ENCODE results near the gene SULT1B1.

DNA sequence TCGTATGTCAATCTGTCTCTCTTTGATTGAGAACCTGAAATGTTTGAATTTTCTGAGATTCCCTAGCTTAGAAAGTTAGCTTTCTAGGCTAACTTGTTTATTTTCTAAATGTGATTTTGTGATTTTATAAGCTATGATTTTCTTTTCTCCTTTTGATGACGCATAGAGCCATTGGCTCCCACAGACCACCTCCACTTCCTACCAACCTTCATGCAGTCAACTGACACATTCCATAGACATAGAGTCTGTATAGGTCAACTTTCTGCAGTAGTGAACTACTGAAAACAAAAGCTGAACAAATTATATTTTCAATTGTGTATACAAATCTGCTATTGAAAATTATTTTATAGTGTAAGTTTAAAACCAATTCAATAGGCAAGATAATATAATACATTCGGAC lies 2.8 kb upstream of the SULT1B1 start:
- TF ChIP-seq, protein P1, sequence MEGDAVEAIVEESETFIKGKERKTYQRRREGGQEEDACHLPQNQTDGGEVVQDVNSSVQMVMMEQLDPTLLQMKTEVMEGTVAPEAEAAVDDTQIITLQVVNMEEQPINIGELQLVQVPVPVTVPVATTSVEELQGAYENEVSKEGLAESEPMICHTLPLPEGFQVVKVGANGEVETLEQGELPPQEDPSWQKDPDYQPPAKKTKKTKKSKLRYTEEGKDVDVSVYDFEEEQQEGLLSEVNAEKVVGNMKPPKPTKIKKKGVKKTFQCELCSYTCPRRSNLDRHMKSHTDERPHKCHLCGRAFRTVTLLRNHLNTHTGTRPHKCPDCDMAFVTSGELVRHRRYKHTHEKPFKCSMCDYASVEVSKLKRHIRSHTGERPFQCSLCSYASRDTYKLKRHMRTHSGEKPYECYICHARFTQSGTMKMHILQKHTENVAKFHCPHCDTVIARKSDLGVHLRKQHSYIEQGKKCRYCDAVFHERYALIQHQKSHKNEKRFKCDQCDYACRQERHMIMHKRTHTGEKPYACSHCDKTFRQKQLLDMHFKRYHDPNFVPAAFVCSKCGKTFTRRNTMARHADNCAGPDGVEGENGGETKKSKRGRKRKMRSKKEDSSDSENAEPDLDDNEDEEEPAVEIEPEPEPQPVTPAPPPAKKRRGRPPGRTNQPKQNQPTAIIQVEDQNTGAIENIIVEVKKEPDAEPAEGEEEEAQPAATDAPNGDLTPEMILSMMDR (IDR thresholded peaks at IDR 0.05) = no peak
- TF ChIP-seq POLR2AphosphoS5 (IDR thresholded peaks at IDR 0.05; ENCODE audit: low read depth, low read length) (no peak), SIN3A (IDR thresholded peaks at IDR 0.05; ENCODE audit: borderline replicate concordance, insufficient read depth, low read depth, low read length) (no peak)
- TF ChIP-seq, protein P2, sequence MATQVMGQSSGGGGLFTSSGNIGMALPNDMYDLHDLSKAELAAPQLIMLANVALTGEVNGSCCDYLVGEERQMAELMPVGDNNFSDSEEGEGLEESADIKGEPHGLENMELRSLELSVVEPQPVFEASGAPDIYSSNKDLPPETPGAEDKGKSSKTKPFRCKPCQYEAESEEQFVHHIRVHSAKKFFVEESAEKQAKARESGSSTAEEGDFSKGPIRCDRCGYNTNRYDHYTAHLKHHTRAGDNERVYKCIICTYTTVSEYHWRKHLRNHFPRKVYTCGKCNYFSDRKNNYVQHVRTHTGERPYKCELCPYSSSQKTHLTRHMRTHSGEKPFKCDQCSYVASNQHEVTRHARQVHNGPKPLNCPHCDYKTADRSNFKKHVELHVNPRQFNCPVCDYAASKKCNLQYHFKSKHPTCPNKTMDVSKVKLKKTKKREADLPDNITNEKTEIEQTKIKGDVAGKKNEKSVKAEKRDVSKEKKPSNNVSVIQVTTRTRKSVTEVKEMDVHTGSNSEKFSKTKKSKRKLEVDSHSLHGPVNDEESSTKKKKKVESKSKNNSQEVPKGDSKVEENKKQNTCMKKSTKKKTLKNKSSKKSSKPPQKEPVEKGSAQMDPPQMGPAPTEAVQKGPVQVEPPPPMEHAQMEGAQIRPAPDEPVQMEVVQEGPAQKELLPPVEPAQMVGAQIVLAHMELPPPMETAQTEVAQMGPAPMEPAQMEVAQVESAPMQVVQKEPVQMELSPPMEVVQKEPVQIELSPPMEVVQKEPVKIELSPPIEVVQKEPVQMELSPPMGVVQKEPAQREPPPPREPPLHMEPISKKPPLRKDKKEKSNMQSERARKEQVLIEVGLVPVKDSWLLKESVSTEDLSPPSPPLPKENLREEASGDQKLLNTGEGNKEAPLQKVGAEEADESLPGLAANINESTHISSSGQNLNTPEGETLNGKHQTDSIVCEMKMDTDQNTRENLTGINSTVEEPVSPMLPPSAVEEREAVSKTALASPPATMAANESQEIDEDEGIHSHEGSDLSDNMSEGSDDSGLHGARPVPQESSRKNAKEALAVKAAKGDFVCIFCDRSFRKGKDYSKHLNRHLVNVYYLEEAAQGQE (IDR thresholded peaks at IDR 0.05; ENCODE audit: insufficient read depth in 1 of 2, low read depth in 2 of 2, low read length in 1 of 2) = no peak

All from Panc1 (cell line).